Superior temporal gyrus (tissue), 1 donor: ENCODE measurements around the gene ALMS1.
A peak's percentile ranks its signal among the peaks of the same experiment; 100 is the strongest.
"Not testable (repeated sequence)": the region's sequence is repeated elsewhere in the genome, so short reads cannot be mapped to it uniquely, and the experiment has no call there.

ENCODE experiments used
- DNase-seq: peaks from one replicate; pipeline ENCODE4 v3.0.0-alpha.2; 2016; ENCODE audit errors: extremely low spot score

The ALMS1 gene

GRCh38 chr2:73624036-73624435 lies 238.4 kb downstream of the ALMS1 start:
- not testable (repeated sequence) for DNase-seq

- not testable (repeated sequence) for DNase-seq
Measured at GRCh38 chr2:73624625-73625024, 239.0 kb downstream of the ALMS1 start.

- not testable (repeated sequence) for DNase-seq
Measured at GRCh38 chr2:73626237-73626636, 240.6 kb downstream of the ALMS1 start.

- DNase-seq: not testable (repeated sequence)
Measured at GRCh38 chr2:73628493-73628892, 242.9 kb downstream of the ALMS1 start.

GRCh38 chr2:73630662-73631266 lies 245.1 kb downstream of the ALMS1 start:
- DNase-seq: not testable (repeated sequence)

- DNase-seq: not testable (repeated sequence)
Measured at GRCh38 chr2:73636977-73637376, 251.3 kb downstream of the ALMS1 start.

- DNase-seq: no peak
Measured at GRCh38 chr2:73638429-73638828, 252.8 kb downstream of the ALMS1 start.

GRCh38 chr2:73640511-73640911 lies 254.9 kb downstream of the ALMS1 start:
- peak; percentile 31 for DNase-seq

GRCh38 chr2:73640946-73641766 lies 255.5 kb downstream of the ALMS1 start:
- DNase-seq: no peak

GRCh38 chr2:73641767-73642062 lies 256.1 kb downstream of the ALMS1 start:
- DNase-seq: no peak

- no peak for DNase-seq
Measured at GRCh38 chr2:73642338-73643018, 256.8 kb downstream of the ALMS1 start, which contains the start of gene NAT8. Gene NAT8 (minus strand): TSS chr2:73642422. CDS start chr2:73641628, 794 bp downstream.

GRCh38 chr2:73647690-73648089 lies 262.1 kb downstream of the ALMS1 start:
- DNase-seq: not testable (repeated sequence)

- no peak for DNase-seq
Measured at GRCh38 chr2:73651591-73652230, 266.1 kb downstream of the ALMS1 start.

GRCh38 chr2:73652348-73652747 lies 266.7 kb downstream of the ALMS1 start:
- DNase-seq: no peak

- no peak for DNase-seq
Measured at GRCh38 chr2:73654175-73654574, 268.5 kb downstream of the ALMS1 start.
